K562 (cell line): ENCODE data around the gene LY6G5B. TPM values are rescaled to one million over a fixed set of nuclear protein-coding genes. Genes with fewer than 3 reads are reported as not detected.
A peak's percentile ranks its signal among the peaks of the same experiment; 100 is the strongest.

Experiments used
- BRCA1 ChIP-seq, 2 experiments: fragments of 450-650 bp in 1 of 2; sonication (generic) in 1 of 2; formaldehyde crosslinking in 1 of 2; IDR thresholded peaks; 2 replicates each; pipeline versions ENCODE4 v1.5.0 to v1.6.1; 2017 to 2020; ENCODE audit warnings: mild to moderate bottlenecking in 1 of 2, missing genetic modification reagents in 1 of 2
- FOS ChIP-seq: IDR thresholded peaks from 3 replicates; pipeline ENCODE4 v1.6.1; 2011; ENCODE audit not compliant: insufficient read length; ENCODE audit errors: extremely low read depth
- FOXA1 ChIP-seq: fragments of 450-650 bp; IDR thresholded peaks from 2 replicates; pipeline ENCODE4 v1.6.1; 2016; ENCODE audit warnings: mild to moderate bottlenecking, borderline replicate concordance
- HEY1 ChIP-seq: fragments of 250-450 bp; sonication (Bioruptor Pico); IDR thresholded peaks from 2 replicates; pipeline ENCODE4 v1.5.0; 2020; ENCODE audit warnings: mild to moderate bottlenecking, moderate library complexity, borderline replicate concordance
- KAT2B ChIP-seq: IDR thresholded peaks from one replicate; pipeline ENCODE4 v1.6.1; 2012; ENCODE audit warnings: low read depth, mild to moderate bottlenecking, control low read depth, inconsistent platforms, low read length, moderate library complexity
- KLF6 ChIP-seq: fragments of 250-450 bp; sonication (Bioruptor Pico); IDR thresholded peaks from 2 replicates; pipeline ENCODE4 v1.4.0; 2020; ENCODE audit warnings: mild to moderate bottlenecking, moderate library complexity, borderline replicate concordance
- LARP7 ChIP-seq: fragments of 450-650 bp; IDR thresholded peaks from 2 replicates; pipeline ENCODE4 v1.6.1; 2016
- NCOA4 ChIP-seq: fragments of 450-650 bp; IDR thresholded peaks from 2 replicates; pipeline ENCODE4 v1.6.1; 2018; ENCODE audit warnings: mild to moderate bottlenecking; ENCODE audit not compliant: partially characterized antibody
- RBBP5 ChIP-seq: fragments of 200-600 bp; sonication (generic); IDR thresholded peaks from 2 replicates; pipeline ENCODE4 v1.6.1; 2012; ENCODE audit warnings: borderline replicate concordance, mild to moderate bottlenecking, low read length, control low read depth, inconsistent platforms; ENCODE audit not compliant: insufficient read depth, poor library complexity, severe bottlenecking
- SIRT6 ChIP-seq: IDR thresholded peaks from one replicate; pipeline ENCODE4 v1.6.1; 2012; ENCODE audit warnings: low read depth, mild to moderate bottlenecking, control low read depth, inconsistent platforms, low read length, moderate library complexity
- STAT5A ChIP-seq: IDR thresholded peaks from 2 replicates; pipeline ENCODE4 v1.6.1; 2012; ENCODE audit warnings: low read length, inconsistent platforms, borderline replicate concordance
- ZNF140 ChIP-seq: fragments of 250-450 bp; sonication (Bioruptor Pico); IDR thresholded peaks from 2 replicates; pipeline ENCODE4 v1.8.0; 2021; ENCODE audit warnings: moderate library complexity, mild to moderate bottlenecking, inconsistent platforms
- polyA plus RNA-seq, 8 experiments: library from polyadenylated mRNA; depleted of rRNA in 4 of 8; stranded (reverse) in 5 of 8; unstranded in 3 of 8; fragments of >200 nt; fragmentation: Nextera tagmentation in 2 of 8; fragmentation: Illumina TruSeq in 1 of 8; extraction: Ambion mirVana in 2 of 8; extraction: Trizol in 1 of 8; gene quantifications; 2 replicates each; pipeline versions ENCODE4 v1.2.1 to v1.2.3, GENCODE V29; 2011 to 2014; ENCODE audit warnings: inconsistent platforms in 1 of 8, missing spikeins in 1 of 8
- total RNA-seq, 7 experiments: library from RNA; depleted of rRNA in 6 of 7; stranded (reverse); fragments of >200 nt in 6 of 7; fragmentation: Illumina TruSeq in 2 of 7; extraction: Trizol in 2 of 7; gene quantifications; 2 replicates each; pipeline versions ENCODE4 v1.2.1 to v1.2.3, GENCODE V29; 2011 to 2021; ENCODE audit warnings: low replicate concordance in 1 of 7
- TF ChIP-seq, protein P1 (sequence below): fragments of 250-450 bp; sonication (Bioruptor Pico); IDR thresholded peaks from 2 replicates; pipeline ENCODE4 v1.4.0; 2020; ENCODE audit warnings: mild to moderate bottlenecking, moderate library complexity
- TF ChIP-seq, protein P2 (sequence below): fragments of 250-450 bp; sonication (Bioruptor Pico); IDR thresholded peaks from 2 replicates; pipeline ENCODE4 v1.8.0; 2022; ENCODE audit warnings: inconsistent platforms
- TF ChIP-seq, protein P3 (sequence below): fragments of 200-800 bp; sonication (Bioruptor generic); IDR thresholded peaks from 2 replicates; pipeline ENCODE4 v1.6.1; 2016; ENCODE audit warnings: missing genetic modification characterization, missing compliant biosample characterization

Gene LY6G5B
- total and polyA plus RNA-seq, 9 of the 15 experiments (the other 6 are each of a cell fraction or from before 2014, with no cell fraction given), result 6.0 to 27.0 (median 7.5) TPM

DNA sequence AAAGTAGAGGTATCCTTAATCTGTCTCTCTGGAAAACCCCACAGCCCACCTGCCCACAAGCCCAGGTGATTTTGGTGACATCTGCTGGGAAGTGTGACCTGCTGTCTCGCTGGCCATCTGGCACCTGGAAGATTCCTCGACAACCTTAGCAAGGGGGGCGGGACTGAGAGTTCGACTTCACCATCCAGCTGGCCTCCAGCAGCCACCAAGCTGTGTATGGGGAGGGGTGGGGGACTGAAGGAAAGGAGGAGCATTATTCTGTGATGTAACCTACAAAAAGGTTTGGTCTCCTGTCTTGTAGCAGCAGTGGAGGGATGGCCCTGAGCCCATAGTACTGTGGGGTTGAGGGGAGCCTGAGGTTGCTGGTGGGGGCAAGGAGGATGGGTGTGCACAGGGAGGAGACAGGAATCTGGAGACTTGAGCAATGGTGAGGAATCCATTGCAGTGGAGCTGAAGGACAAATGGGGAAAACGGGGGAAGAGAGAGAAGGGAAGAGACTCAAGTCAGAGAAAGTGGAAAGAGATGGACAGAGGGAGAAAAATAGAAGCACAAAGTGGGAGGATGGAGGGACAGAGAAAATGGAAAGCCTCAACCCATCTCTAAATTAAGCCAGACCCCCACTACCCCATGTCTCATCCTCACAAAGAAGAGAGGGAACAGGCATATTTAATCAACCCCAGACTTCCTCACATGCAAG is 40.9 kb downstream of the LY6G5B start (continued):
- TF ChIP-seq, protein P1, sequence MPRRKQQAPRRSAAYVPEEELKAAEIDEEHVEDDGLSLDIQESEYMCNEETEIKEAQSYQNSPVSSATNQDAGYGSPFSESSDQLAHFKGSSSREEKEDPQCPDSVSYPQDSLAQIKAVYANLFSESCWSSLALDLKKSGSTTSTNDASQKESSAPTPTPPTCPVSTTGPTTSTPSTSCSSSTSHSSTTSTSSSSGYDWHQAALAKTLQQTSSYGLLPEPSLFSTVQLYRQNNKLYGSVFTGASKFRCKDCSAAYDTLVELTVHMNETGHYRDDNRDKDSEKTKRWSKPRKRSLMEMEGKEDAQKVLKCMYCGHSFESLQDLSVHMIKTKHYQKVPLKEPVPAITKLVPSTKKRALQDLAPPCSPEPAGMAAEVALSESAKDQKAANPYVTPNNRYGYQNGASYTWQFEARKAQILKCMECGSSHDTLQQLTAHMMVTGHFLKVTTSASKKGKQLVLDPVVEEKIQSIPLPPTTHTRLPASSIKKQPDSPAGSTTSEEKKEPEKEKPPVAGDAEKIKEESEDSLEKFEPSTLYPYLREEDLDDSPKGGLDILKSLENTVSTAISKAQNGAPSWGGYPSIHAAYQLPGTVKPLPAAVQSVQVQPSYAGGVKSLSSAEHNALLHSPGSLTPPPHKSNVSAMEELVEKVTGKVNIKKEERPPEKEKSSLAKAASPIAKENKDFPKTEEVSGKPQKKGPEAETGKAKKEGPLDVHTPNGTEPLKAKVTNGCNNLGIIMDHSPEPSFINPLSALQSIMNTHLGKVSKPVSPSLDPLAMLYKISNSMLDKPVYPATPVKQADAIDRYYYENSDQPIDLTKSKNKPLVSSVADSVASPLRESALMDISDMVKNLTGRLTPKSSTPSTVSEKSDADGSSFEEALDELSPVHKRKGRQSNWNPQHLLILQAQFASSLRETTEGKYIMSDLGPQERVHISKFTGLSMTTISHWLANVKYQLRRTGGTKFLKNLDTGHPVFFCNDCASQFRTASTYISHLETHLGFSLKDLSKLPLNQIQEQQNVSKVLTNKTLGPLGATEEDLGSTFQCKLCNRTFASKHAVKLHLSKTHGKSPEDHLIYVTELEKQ, result no peak
- TF ChIP-seq KAT2B (no peak), STAT5A (no peak), NCOA4 (peak; percentile 35), LARP7 (peak; percentile 91), KLF6 (CRISPR knock-in tag) (no peak), ZNF140 (CRISPR knock-in tag) (no peak), FOS (no peak), SIRT6 (no peak), BRCA1 (IDR thresholded peaks at IDR 0.05) (no peak), BRCA1 (CRISPR knock-in tag; IDR thresholded peaks at IDR 0.05) (peak; percentile 82; the same call in 1 of the 2 replicates), FOXA1 (no peak), RBBP5 (no peak), HEY1 (no peak)
- TF ChIP-seq, protein P2, sequence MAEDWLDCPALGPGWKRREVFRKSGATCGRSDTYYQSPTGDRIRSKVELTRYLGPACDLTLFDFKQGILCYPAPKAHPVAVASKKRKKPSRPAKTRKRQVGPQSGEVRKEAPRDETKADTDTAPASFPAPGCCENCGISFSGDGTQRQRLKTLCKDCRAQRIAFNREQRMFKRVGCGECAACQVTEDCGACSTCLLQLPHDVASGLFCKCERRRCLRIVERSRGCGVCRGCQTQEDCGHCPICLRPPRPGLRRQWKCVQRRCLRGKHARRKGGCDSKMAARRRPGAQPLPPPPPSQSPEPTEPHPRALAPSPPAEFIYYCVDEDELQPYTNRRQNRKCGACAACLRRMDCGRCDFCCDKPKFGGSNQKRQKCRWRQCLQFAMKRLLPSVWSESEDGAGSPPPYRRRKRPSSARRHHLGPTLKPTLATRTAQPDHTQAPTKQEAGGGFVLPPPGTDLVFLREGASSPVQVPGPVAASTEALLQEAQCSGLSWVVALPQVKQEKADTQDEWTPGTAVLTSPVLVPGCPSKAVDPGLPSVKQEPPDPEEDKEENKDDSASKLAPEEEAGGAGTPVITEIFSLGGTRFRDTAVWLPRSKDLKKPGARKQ (CRISPR knock-in tag), result no peak
- TF ChIP-seq, protein P3, sequence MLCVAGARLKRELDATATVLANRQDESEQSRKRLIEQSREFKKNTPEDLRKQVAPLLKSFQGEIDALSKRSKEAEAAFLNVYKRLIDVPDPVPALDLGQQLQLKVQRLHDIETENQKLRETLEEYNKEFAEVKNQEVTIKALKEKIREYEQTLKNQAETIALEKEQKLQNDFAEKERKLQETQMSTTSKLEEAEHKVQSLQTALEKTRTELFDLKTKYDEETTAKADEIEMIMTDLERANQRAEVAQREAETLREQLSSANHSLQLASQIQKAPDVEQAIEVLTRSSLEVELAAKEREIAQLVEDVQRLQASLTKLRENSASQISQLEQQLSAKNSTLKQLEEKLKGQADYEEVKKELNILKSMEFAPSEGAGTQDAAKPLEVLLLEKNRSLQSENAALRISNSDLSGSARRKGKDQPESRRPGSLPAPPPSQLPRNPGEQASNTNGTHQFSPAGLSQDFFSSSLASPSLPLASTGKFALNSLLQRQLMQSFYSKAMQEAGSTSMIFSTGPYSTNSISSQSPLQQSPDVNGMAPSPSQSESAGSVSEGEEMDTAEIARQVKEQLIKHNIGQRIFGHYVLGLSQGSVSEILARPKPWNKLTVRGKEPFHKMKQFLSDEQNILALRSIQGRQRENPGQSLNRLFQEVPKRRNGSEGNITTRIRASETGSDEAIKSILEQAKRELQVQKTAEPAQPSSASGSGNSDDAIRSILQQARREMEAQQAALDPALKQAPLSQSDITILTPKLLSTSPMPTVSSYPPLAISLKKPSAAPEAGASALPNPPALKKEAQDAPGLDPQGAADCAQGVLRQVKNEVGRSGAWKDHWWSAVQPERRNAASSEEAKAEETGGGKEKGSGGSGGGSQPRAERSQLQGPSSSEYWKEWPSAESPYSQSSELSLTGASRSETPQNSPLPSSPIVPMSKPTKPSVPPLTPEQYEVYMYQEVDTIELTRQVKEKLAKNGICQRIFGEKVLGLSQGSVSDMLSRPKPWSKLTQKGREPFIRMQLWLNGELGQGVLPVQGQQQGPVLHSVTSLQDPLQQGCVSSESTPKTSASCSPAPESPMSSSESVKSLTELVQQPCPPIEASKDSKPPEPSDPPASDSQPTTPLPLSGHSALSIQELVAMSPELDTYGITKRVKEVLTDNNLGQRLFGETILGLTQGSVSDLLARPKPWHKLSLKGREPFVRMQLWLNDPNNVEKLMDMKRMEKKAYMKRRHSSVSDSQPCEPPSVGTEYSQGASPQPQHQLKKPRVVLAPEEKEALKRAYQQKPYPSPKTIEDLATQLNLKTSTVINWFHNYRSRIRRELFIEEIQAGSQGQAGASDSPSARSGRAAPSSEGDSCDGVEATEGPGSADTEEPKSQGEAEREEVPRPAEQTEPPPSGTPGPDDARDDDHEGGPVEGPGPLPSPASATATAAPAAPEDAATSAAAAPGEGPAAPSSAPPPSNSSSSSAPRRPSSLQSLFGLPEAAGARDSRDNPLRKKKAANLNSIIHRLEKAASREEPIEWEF (CRISPR knock-in tag), result no peak
